Hepatocyte (in vitro differentiated cells): ENCODE data around the gene HPGD. TPM values are rescaled to one million over a fixed set of nuclear protein-coding genes. Genes with fewer than 3 reads are reported as not detected.
A peak's percentile ranks its signal among the peaks of the same experiment; 100 is the strongest.
"Not testable (repeated sequence)": the region's sequence is repeated elsewhere in the genome, so short reads cannot be mapped to it uniquely, and the experiment has no call there.

Experiments
- DNase-seq: peaks from one replicate; pipeline ENCODE4 v3.0.0-alpha.2; 2016; ENCODE audit warnings: low spot score
- H2AFZ ChIP-seq: fragments of 200-600 bp; sonication (generic); 2 replicates; pipeline ENCODE4 v1.6.0; 2016; ENCODE audit warnings: antibody characterized with exemption, mild to moderate bottlenecking
- H3K27ac ChIP-seq: fragments of 200-600 bp; sonication (generic); 2 replicates; pipeline ENCODE4 v1.5.1; 2016; ENCODE audit warnings: mild to moderate bottlenecking
- H3K27me3 ChIP-seq: fragments of 200-600 bp; sonication (generic); 2 replicates; pipeline ENCODE4 v1.6.1; 2016
- H3K36me3 ChIP-seq: fragments of 200-600 bp; sonication (generic); replicated peaks from 2 replicates; pipeline ENCODE4 v1.5.1; 2016; ENCODE audit warnings: low read depth; ENCODE audit not compliant: insufficient read depth
- H3K4me1 ChIP-seq: fragments of 200-600 bp; sonication (generic); 2 replicates; pipeline ENCODE4 v1.5.1; 2016; ENCODE audit warnings: mild to moderate bottlenecking, moderate library complexity; ENCODE audit not compliant: insufficient read depth
- H3K4me2 ChIP-seq: fragments of 200-600 bp; sonication (generic); 2 replicates; pipeline ENCODE4 v1.6.0; 2016
- H3K4me3 ChIP-seq: fragments of 200-600 bp; sonication (generic); 2 replicates; pipeline ENCODE4 v1.5.1; 2016; ENCODE audit warnings: mild to moderate bottlenecking
- H3K79me2 ChIP-seq: fragments of 200-600 bp; sonication (generic); 2 replicates; pipeline ENCODE4 v1.6.0; 2017; ENCODE audit warnings: mild to moderate bottlenecking
- H3K9me2 ChIP-seq: fragments of 200-600 bp; sonication (generic); replicated peaks from 2 replicates; pipeline ENCODE4 v1.6.0; 2017; ENCODE audit warnings: mild to moderate bottlenecking; ENCODE audit not compliant: insufficient read depth
- H3K9me3 ChIP-seq: fragments of 200-600 bp; sonication (generic); 2 replicates; pipeline ENCODE4 v1.5.1; 2016; ENCODE audit warnings: low read depth, mild to moderate bottlenecking
- H4K20me1 ChIP-seq: fragments of 200-600 bp; sonication (generic); 2 replicates; pipeline ENCODE4 v1.6.0; 2016; ENCODE audit warnings: mild to moderate bottlenecking; ENCODE audit not compliant: insufficient read depth, poor library complexity, severe bottlenecking
- CTCF ChIP-seq: fragments of 200-600 bp; sonication (generic); IDR thresholded peaks from 2 replicates; pipeline ENCODE4 v1.5.1; 2016; ENCODE audit warnings: antibody characterized with exemption, mild to moderate bottlenecking; ENCODE audit not compliant: poor library complexity
- EZH2 ChIP-seq: fragments of 200-600 bp; sonication (generic); IDR thresholded peaks from 2 replicates; pipeline ENCODE4 v1.6.1; 2016; ENCODE audit warnings: antibody characterized with exemption, mild to moderate bottlenecking, borderline replicate concordance
- EZH2phosphoT487 ChIP-seq: fragments of 200-600 bp; sonication (generic); IDR thresholded peaks from one replicate; pipeline ENCODE4 v1.6.1; 2018; ENCODE audit warnings: antibody characterized with exemption, mild to moderate bottlenecking, low read depth, moderate library complexity; ENCODE audit not compliant: unreplicated experiment, severe bottlenecking
- WGBS: methylation state at CpG from one replicate; pipeline ENCODE4 v1.1.6; 2016; ENCODE audit warnings: low lambda C conversion rate; ENCODE audit errors: missing lambda C conversion rate; 5-methylcytosine and 5-hydroxymethylcytosine counted together
- polyA plus RNA-seq: library from polyadenylated mRNA; unstranded; fragments of >200 nt; fragmentation: Nextera tagmentation; extraction: Ambion mirVana; gene quantifications from 2 replicates; pipeline ENCODE4 v1.2.1, GENCODE V29; 2016
- total RNA-seq: library from RNA; depleted of rRNA; stranded (reverse); fragments of >200 nt; gene quantifications from 2 replicates; pipeline ENCODE4 v1.2.3, GENCODE V29; 2014

The HPGD gene
- total and polyA plus RNA-seq, 2 experiments from 2014 or later = 76.9 to 129 TPM

DNA sequence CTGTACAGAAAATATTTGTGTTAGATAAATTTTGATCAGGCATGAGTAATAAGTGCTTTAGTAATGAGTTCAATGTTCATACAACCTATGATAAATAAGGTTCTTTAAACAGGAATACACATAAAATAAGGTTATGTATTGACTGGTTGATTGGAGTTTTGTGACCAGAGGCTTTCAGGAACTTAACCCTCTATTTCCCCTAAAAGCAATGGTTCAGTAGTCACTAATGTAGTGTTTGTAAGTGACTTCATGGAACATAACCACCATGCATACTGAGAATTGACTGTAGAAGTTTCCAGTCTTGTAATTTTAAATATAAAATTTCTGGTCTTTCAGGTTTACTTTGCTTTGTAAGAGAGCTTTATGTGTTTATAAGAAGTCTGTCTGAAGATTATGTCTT lies 28.1 kb downstream of the HPGD start:
- Histone ChIP-seq H3K4me1 (peaks cover 28% of the 10 kb centered on the region), H3K27ac (no peak overlapping the region), H3K9me2 (no peaks in the 10 kb centered on the region), H4K20me1 (no peaks in the 10 kb centered on the region), H3K4me2 (no peak overlapping the region), H3K79me2 (no peaks in the 10 kb centered on the region), H2AFZ (no peak overlapping the region), H3K27me3 (no peaks in the 10 kb centered on the region), H3K4me3 (no peak overlapping the region), H3K36me3 (no peaks in the 10 kb centered on the region), H3K9me3 (no peaks in the 10 kb centered on the region)
- no peak for DNase-seq
- TF ChIP-seq EZH2phosphoT487 = no peak

DNA sequence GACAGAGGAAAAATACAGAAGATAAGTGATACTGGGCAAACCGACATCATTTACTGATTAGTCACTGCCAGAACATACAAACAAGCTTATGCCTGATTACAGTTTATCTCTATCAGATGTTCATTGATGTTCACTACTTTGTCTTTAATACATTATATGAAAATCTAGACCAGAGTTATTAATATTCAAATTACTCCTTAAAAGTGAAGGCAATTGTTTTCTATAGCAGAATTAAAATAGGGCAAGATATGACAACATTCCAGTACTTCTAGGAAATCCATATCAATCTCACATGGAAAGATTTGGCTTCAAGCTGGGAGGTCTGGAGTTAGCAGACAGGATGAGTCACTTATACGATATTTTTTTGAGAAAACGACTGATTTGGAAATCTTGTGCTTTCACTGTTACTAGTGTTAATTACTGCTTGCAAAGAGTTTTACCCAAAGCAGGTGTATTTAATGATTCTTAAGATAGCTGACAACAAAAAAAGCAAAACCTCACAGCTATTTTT lies 31.8 kb downstream of the HPGD start:
- Histone ChIP-seq H3K79me2 (no peaks in the 10 kb centered on the region), H3K4me1 (peaks cover 8% of the 10 kb centered on the region), H2AFZ (no peak overlapping the region), H3K36me3 (no peaks in the 10 kb centered on the region), H4K20me1 (no peaks in the 10 kb centered on the region), H3K4me2 (peak overlapping the region; percentile 23), H3K27me3 (no peaks in the 10 kb centered on the region), H3K27ac (peak overlapping the region; percentile 7), H3K9me3 (no peaks in the 10 kb centered on the region), H3K4me3 (no peak overlapping the region), H3K9me2 (no peaks in the 10 kb centered on the region)
- 25% methylated on average over 3 of the region's 3 CpGs for WGBS
- DNase-seq = no peak
- TF ChIP-seq EZH2 (no peak), CTCF (no peak), EZH2phosphoT487 (no peak)

DNA sequence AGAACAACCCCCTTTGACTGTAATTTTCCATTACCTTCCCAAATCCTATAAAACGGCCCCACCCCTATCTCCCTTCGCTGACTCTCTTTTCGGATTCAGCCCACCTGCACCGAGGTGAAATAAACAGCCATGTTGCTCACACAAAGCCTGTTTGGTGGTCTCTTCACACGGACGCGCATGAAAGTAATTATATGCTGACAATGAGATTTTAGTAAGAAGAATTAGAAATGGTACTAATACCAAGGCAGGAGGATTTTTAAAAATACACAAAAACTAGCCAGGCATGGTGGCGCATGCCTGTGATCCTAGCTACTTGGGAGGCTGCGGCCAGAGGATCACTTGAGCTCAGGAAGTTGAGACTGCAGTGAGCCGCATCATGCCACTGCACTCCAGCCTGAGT lies 33.9 kb downstream of the HPGD start:
- H3K4me2 ChIP-seq, H3K4me1 ChIP-seq, H3K79me2 ChIP-seq, H3K36me3 ChIP-seq, H3K27me3 ChIP-seq, H4K20me1 ChIP-seq, H3K9me3 ChIP-seq, DNase-seq, H3K27ac ChIP-seq, H2AFZ ChIP-seq, H3K9me2 ChIP-seq, H3K4me3 ChIP-seq: not testable (repeated sequence)
- WGBS = 92% methylated on average over 10 of the region's 10 CpGs

- H3K27me3 ChIP-seq = no peaks in the 10 kb centered on the region
- H3K79me2 ChIP-seq = no peaks in the 10 kb centered on the region
- no peaks in the 10 kb centered on the region for H3K9me2 ChIP-seq
- 67% methylated on average over 5 of the region's 5 CpGs for WGBS
- TF ChIP-seq CTCF (no peak), EZH2 (no peak), EZH2phosphoT487 (no peak)
- H3K4me2 ChIP-seq = no peak overlapping the region
- H3K4me3 ChIP-seq = no peak overlapping the region
- no peaks in the 10 kb centered on the region for H3K4me1 ChIP-seq
- DNase-seq = no peak
- H3K36me3 ChIP-seq = no peaks in the 10 kb centered on the region
- no peak overlapping the region for H2AFZ ChIP-seq
- no peaks in the 10 kb centered on the region for H3K9me3 ChIP-seq
- H4K20me1 ChIP-seq = no peaks in the 10 kb centered on the region
- no peak overlapping the region for H3K27ac ChIP-seq
These were observed 37.3 kb downstream of the HPGD start for GRCh38 chr4:174485025-174485424.
